Measurements from ENCODE around the gene AHNAK.
"Not testable (repeated sequence)": the region's sequence is repeated elsewhere in the genome, so short reads cannot be mapped to it uniquely, and the experiment has no call there.

Gene AHNAK

GRCh38 chr11:62553839-62554361 is 7.3 kb upstream of the AHNAK start:
- DNase-seq, result no peak

- peak in 13 of 58 donors; percentile 14 to 71 (median 33) for DNase-seq
Measured at GRCh38 chr11:62553080-62553838, 6.7 kb upstream of the AHNAK start.

DNA sequence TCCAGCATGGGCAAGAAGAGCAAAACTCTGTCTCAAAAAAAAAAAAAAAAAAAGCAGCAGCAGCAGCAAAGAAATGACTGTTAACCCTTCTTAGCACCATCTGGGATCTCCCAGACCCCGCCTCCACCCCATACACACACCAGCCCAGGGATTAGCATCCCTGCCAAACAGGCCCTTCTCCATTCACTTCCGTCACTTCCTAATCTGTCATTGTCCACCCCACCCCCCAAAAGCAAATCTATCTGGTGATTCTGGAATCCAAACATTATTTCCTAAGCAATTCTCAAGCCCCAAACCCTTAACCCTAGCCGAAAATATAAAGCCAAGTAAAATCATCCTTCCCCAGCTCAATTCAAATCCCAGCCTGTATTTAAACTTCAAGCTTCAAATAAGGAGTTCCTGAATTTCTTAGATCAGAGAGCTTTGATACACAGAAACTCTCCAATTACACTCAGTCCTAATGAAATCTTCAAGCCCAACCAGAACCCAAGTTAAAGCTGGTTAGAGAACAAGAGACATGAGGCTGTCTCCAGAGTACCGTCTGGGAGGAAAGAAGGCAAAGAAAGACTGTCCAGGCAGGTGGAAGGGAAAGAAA is 6.0 kb upstream of the AHNAK start:
- no peak for DNase-seq

DNA sequence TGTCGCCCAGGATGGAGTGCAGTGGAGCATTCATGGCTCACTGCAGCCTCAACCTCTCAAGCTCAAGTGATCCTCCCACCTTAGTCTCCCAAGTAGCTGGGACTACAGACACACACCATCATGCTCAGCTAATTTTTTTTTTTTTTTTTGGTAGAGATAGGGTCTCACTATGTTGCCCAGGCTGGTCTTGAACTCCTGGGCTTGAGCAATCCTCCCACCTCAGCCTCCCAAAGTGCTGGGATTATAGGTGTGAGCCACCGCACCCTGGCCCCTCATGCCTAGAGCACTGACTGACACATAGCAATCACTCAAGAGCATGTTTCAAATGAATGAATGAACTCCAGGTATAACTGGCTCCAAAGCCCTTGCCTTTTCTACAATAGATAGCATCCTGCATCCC is 3.9 kb upstream of the AHNAK start:
- not testable (repeated sequence) for DNase-seq

GRCh38 chr11:62548545-62549335 is 2.1 kb upstream of the AHNAK start:
- no peak for DNase-seq

DNA sequence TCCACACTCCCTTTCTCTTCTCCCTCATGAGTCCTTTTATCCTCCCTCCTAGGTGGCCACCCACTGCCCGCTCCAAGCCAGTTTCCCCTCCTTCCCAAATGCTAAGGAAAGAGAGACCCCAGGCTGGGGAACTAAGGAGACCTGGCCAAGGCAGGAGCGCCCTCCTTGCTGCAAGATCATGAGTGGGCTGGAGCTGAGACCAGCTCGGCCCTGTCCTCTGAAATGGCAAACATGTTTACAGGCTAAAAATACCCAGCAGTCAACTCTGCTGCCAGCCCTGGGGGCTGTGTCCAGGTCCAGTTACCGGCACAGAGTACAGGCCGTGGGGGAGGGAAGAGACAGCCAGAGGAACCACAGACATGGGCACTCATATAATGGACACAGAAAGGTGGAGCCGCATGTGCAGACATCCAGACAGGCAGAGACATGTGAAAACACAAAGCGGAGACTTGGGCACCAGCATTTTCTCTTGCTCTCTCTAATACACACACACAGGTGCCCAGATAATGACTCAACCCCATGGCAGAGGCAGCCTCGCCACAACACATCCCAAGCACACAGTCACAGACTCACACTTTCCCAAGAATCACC is 1.2 kb upstream of the AHNAK start:
- DNase-seq, result no peak

- DNase-seq, result no peak
Measured at GRCh38 chr11:62546929-62547625, 471 bp upstream of the AHNAK start.

- peak in 34 of 58 donors; percentile 17 to 80 (median 42) for DNase-seq
Measured at GRCh38 chr11:62545437-62546243, 966 bp downstream of the AHNAK start.

DNA sequence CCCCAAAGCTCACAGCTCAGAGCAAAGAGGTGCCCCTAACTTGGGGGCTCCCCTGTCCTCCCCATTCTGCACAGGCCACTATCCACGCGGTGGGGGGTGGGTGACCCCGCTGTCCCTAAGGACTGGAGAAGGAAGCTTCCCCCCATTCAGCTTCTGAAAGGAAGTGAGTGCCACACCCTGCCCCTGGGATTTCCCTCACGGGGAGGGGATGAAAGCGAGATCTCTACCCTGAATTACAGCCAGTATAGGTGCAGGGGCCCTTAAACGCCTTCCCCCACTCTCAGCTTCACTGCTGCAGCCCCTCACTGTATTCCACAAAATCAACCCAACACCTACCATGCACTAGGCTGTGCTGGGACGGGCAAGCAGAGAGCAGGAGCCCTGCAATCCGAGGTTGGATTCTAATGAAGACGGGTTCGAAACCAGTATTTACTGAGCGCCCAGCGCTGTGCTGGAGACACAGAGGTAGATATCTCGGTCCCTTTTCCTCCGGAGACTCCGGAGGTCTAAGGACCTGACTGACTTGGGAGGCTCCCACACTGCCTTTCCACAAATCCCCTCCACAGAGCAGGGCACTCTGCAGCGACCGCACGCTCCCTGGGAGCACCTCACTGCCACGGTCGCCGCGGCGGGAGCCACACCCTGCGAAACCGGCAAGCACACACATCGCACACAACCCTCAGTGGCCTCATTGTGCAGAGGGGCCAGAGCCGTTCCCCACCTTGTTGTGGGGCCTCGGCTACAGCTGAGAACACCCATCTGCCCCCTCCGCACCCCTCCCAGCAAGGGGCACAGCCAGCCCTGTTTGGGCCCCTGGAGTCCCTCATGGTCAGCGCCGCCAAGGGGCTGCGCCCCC is 1.8 kb downstream of the AHNAK start:
- no peak for DNase-seq

DNA sequence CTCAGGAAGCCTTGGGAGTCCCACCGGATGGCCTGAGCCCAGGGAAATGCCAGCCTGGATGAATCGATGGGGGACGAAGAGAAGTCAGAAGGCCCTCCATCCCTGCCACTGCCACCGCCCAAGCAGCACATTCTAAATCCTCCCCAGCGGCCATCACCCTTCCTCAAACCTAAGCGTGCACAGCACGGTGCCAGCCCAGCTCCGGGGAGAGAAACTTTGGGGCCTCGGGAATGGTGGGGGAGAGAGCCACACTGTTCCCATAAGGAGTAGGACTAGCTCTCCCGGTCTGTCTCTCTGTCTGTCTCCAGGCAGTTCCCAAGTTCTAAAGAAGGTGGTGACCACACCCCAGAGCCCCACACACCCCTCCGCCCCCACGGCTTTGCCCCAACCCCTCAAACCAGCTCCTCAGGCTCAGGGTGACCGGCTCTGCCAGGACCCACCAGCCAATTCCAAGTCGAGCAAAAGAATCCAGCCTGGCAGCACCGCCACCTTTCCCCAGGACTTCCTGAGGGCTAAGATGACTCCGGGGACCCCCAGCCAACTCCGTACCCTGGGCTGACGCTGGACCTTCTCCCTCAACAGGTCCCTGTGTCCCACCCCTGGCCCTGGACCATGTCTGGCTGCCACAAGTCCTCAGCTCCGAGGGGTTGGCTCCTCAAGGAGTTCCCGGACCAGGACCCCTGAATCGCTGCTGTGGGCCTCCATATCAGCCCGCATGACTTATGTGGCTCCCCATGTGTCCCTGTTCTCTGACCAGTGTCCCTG is 2.7 kb downstream of the AHNAK start:
- no peak for DNase-seq

- DNase-seq, result peak in 49 of 58 donors; percentile 25 to 82 (median 54)
Measured at GRCh38 chr11:62542750-62543567, 3.6 kb downstream of the AHNAK start.

DNA sequence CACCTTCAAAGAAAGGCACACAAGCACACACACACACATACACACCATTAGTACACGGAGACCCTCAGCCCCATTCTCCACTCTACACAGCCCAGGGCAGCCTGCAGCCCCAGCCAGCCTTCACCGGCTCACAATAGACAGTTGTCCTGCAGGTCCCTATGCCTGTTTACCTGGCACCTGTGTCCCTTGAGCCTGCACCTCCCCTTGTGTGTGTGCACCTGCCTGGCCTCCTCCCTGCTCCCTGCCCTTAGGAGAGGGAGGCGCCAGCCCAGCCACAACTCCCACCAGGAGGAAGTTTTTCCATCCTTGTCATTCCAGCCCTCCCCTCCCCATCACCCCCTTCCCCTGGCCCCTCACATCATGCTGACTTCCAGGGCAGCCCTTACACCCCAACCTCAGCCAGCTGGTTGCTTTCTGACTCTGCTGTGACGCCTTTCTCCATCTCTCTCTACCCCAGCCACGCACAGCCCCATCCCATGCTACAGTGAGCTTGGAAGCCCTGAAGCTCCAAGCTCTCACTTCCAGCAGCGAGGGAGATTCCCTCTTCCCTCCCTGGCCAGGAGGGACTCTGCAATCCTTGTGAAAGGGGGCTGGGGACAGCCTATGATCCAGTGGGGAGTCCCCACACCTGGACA is 4.4 kb downstream of the AHNAK start:
- no peak for DNase-seq

DNA sequence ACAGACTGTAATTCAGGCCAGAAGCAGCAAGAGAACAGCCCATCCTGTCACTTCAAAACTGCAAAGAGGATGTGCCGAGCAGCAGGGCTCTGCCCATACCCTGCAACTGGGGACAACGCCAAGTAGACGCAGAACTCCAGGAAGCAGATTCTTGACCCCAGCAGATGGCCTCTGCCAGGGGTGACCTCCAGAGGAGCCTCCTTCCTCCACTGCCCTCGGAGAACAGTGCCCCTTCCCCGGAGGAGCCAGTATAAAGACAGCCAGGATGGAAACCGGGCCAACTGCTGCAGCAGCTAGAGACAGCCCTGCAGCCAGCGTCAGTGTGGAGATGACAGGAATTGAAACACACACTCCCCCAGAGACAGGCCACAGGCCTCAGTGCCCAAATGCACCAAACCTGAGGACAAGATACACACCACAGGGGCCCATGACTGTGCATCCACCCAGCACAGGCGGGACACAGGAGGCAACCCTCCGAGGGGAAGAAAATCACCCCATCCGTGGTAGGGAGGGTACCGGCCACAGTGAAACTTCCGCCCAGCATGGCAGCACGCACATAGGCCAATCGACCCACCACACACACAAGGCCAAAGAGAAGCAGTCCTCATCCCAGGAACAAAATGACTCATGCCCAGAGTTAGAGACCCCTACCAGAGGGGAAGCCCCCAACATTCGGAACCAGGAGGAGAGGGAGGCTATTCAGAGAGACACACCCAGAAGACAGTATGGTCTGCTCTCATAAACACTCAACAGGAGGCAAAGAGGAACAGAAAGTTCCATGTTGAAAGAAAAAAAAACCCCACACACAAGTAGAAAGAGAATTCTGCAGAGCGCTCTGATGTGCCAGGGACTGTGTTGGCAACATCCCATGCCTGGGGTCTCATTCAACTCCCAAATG is 5.6 kb downstream of the AHNAK start:
- DNase-seq, result peak in 7 of 58 donors; percentile 11 to 41 (median 25)

- DNase-seq, result peak in 3 of 58 donors; percentile 14 to 33 (median 25)
Measured at GRCh38 chr11:62539238-62539925, 7.2 kb downstream of the AHNAK start.
